GDM1 (cell line): ENCODE results near the gene PRB4.
"Not testable (repeated sequence)": the region's sequence is repeated elsewhere in the genome, so short reads cannot be mapped to it uniquely, and the experiment has no call there.

ENCODE experiments used
- DNase-seq: peaks from one replicate; lab custom pipeline; 2025; lab: John Stamatoyannopoulos, UW

The PRB4 gene

DNA sequence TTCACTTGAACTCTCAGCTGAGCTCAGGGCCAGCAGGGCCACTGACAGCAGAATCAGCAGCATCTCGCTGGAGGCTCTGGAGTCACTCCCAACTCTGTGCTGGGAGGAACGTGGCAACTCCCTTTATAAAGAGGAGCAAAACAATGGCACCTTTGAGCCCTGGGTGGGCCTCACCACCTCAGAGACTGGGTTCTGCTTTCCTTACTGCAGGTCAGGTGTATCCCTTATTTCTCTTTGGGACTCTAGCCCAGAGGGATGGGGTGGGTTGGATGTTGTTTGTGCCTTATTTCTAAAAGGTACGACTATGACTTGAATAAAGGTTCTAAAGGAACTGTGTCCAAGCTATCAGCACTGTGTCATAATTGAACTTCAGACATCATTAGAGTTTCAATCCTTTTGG lies at the start of gene PRB4:
TSS of gene PRB4 (minus strand) at position 101 of the 400 bp plus-strand sequence. CDS start at position 63, 38 bp downstream.
- DNase-seq = no peak

DNA sequence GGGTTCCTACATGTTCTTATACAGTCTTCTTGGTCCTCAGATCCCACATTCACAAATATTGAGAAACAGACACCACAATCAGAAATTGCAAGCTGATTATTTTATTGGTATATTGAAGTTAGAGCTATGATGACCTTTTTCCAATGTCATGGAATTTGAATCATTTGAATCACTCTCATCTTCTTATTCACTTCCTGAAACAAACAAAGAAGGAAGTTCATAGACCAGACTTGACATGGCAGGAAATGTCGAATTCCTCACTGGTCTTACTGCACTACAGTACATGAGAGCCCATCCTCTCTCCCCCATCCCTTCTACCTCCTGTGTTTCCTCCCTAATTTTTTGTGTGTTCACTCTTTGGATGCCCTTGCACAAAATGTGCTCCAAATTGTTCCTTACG lies 41.5 kb upstream of the PRB4 start:
- not testable (repeated sequence) for DNase-seq

DNA sequence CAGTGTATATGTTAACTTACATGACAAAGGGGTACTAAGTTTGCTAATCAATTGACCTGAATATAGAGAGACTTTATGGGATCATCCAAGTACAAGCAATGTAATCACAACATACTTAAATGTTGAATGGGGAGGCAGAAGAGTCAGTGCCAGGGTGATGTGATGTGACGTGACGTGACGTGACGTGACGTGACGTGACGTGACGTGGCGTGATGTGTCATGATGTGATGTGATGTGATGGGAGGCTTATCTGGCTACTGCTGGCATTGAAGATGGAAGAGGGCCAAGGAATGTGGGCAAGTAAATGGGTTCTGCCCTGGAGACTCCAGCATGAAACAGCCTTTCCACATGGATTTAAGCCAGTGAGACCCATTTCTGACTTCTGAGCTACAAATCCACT lies 38.2 kb upstream of the PRB4 start:
- DNase-seq = no peak

DNA sequence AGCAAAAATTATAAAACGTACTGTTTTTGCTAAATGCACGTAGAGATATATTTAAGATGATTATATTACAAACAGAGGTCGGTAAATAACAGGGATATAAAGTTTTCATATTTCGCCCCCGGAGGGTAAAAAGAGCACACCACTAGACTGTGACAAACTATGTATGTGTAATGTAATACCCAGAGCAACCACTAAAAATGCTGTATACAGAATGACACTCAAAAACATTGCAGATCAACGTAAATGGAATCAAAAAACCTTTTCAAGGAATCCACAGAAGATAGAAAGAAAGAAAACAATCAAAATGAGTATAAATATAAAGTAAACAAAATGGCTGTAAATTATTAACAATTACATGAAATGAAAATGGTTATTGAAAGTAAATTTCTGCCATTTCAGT lies 37.6 kb upstream of the PRB4 start:
- no peak for DNase-seq

DNA sequence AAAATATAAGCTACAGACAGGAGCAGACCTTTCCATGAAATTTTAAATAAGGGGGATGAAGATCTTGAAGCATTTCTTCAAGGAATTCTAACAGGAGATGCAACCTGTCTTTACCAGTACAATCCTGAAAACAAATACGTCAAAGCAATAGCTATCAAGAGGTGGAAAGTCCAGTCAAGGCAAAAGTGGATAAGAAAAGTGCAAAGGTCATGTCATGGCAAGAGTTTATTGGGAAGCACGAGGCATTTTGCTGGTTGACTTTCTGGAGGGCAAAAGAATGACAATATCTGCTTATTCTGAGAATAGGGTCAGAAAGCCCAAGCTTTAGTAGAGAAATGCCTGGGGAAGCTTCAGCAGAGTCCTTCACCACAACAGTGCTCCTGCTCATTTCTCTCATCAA lies 34.3 kb upstream of the PRB4 start:
- no peak for DNase-seq

DNA sequence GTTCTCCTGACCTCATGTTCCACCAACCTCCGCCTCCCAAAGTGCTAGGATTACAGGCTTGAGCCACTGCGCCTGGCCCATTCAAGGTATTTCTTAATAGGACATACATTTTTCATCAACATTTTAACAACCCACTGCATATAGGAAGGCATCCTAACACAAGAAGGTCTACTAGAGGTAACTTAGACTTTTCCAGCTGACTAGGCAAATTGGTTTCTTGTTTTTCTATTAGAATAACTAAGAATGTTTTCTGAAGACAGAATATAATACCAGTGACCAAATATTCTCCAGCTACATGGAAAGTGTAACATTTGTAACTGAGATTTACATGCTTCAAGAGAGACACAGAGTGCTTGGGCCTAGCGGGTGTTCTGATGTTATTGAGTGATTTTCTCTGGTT lies 14.2 kb upstream of the PRB4 start:
- no peak for DNase-seq

DNA sequence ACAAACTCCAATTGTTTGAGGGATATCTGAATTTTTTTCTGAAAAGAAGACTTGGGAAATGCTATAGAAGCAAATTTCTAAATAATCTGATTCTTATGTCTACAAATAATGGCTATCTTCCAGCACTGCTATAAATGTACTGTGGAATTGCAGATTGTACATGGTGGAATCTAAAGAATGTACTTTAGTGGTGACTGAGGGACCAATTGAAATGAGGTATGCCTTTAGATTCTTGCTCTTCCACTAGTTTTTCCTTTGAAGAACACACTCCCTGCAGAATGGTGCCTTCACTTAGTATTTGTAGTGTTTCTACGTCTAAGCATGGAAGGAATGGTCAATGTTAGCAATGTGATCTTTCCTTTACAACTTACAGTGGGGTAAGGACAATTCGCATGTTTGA lies 11.7 kb upstream of the PRB4 start:
- DNase-seq = no peak

DNA sequence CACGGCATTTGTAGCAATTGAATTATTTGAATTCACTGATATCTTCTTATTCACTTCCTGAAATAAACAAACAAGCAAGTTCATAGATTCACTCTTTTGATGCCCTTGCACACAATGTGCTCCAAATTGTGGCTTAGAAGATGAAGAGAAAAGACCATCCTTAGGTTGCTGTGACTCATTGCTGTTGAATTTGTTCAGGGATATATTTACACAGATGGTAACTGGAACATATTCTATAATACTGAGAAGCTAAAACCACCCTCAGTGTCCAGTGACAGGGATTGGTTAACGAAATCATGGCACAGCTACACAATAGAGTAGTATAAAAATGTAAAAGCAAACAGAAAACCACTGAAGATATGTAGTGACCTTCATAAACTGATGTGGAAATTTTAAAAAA lies 3.1 kb downstream of the PRB4 start:
- no peak for DNase-seq

DNA sequence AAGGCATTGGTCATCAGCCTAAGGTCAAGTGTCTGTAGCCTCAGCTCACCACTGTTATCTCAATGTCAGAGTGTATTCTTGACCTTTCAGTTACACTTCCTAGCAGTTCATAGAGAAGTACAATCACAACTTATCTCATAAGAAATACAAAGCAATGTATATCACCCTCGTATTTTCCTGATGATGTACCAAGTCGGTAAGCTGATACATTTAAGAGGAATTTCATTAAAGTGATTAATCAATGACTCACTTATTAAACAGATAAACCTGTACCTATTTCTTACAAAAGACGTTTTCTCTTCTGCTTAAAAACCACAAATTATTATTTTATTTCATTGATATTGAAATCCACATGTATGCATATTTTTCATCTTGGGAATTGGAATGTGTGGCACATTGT lies 36.8 kb downstream of the PRB4 start:
- DNase-seq = no peak

DNA sequence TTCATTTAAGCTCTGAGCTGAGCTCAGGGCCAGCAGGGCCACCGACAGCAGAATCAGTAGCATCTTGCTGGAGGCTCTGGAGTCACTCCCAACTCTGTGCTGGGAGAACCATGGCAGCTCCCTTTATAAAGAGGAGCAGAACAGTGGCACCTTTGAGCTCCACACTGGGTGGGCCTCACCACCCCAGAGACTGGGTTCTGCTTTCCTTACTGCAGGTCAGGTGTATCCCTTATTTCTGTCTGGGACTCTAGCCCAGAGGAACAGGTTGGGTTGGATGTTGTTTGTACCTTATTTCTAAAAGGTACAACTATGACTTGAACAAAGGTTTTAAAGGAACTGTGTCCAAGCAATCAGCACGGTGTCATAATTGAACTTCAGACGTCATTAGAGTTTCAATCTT lies 40.6 kb downstream of the PRB4 start, which contains the start of gene PRB3:
TSS of gene PRB3 (minus strand) at position 101 of the 400 bp plus-strand sequence. CDS start at position 63, 38 bp downstream.
- DNase-seq = no peak

DNA sequence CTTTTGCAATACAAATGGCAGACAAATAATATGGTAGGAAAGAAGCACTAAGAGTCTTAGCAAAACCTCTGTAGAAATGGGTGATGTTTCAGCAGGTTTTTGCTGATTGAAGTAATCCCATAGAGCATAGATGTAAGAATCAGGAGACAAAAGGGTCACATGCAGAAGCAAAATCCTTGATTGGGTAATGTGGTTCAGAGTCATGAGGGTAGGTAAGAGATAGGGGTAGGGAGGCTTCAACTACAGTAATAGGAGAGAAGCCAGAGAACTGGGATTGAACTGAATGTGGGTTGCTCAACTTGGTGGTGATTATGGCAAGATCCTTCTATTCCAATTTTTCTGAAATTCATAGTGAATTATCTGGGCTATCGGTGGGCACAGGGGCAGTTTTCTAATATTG lies 45.7 kb downstream of the PRB4 start:
- no peak for DNase-seq
